NB4 (cell line): ENCODE results near the gene GRAMD1C.

ENCODE experiments used
- POLR2A ChIP-seq: IDR thresholded peaks from 2 replicates; pipeline ENCODE4 v1.6.1; 2011; ENCODE audit warnings: mild to moderate bottlenecking; ENCODE audit not compliant: insufficient read length; ENCODE audit errors: extremely low read depth
- TF ChIP-seq, protein P1 (sequence below): IDR thresholded peaks from one replicate; pipeline ENCODE4 v1.5.1; 2012; ENCODE audit warnings: low read depth, low read length
- TF ChIP-seq, protein P2 (sequence below): IDR thresholded peaks from 2 replicates; pipeline ENCODE4 v1.6.1; 2011; ENCODE audit warnings: low read depth, low read length

DNA sequence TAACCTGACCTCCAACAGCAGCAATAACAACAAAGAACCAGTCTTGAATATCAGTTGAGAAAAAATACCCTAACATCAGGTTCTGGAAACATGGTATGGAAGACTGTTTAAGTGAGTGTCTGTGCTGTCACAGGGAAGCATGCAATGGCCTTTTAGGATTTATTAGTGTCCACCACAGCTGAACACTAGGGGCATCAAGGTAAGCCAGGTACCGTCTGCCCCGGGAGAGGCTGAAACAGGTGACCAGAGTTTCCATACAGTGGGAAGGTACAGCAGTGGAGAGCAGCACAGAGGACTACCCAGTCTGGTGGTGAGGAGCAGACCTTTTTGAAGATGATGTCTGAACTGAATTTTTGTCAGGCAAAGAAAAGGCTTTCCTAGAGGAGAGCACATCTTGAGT lies 127.6 kb downstream of the GRAMD1C start:
- TF ChIP-seq, protein P1, sequence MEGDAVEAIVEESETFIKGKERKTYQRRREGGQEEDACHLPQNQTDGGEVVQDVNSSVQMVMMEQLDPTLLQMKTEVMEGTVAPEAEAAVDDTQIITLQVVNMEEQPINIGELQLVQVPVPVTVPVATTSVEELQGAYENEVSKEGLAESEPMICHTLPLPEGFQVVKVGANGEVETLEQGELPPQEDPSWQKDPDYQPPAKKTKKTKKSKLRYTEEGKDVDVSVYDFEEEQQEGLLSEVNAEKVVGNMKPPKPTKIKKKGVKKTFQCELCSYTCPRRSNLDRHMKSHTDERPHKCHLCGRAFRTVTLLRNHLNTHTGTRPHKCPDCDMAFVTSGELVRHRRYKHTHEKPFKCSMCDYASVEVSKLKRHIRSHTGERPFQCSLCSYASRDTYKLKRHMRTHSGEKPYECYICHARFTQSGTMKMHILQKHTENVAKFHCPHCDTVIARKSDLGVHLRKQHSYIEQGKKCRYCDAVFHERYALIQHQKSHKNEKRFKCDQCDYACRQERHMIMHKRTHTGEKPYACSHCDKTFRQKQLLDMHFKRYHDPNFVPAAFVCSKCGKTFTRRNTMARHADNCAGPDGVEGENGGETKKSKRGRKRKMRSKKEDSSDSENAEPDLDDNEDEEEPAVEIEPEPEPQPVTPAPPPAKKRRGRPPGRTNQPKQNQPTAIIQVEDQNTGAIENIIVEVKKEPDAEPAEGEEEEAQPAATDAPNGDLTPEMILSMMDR = no peak
- TF ChIP-seq, protein P2, sequence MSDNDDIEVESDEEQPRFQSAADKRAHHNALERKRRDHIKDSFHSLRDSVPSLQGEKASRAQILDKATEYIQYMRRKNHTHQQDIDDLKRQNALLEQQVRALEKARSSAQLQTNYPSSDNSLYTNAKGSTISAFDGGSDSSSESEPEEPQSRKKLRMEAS = no peak
- TF ChIP-seq POLR2A = no peak
